ENCODE measurements around the gene NRCAM.

Gene NRCAM

DNA sequence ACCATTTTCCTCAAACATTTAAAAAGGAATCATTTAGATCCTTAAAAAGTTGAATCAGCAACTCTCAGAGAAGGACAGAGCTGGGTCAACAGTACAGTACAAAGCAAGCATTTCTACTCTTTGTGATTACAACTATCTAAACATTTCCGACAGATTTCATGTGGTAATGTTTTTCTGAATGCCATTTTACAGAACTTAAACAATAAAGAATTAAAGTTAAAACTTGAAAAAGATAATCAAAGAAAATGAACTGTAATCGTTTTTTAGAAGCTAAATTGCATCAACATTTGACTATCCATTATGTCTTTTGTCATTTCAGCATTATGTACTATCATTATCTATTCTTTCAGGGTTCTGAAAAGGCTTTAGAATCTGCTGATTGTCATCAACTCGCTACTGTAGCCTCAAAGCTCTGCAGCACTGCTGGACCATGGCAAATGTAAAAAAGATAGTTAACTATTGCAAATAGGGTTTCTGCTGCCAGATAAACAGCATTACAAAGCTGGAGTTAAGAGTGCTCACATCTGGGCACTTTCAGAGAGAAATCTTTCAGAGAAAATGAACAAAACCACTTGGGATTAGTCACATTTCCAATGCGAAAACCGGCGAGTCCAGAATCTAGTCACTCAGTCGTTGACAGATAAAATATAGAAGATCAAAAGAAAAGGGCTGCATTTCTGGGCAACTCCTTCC lies 165.6 kb downstream of the NRCAM start:
- Histone ChIP-seq H3K4me3 (ENCODE audit: low read depth, low read length) (no peak overlapping the region), H3K36me3 (ENCODE audit: control insufficient read depth in 2 of 2, insufficient read depth in 1 of 2, low read length in 2 of 2) (no peaks in the 10 kb centered on the region), H3K27ac (ENCODE audit: extremely low read depth, low read depth, low read length) (no peak overlapping the region), H3K4me1 (ENCODE audit: control insufficient read depth, insufficient read depth, low read length) (peaks cover 9% of the 10 kb centered on the region; the same call in 1 of the 2 replicates), H3K9me3 (ENCODE audit: control insufficient read depth, insufficient read depth, low read depth, low read length) (no peaks in the 10 kb centered on the region)
- TF ChIP-seq, protein P1, sequence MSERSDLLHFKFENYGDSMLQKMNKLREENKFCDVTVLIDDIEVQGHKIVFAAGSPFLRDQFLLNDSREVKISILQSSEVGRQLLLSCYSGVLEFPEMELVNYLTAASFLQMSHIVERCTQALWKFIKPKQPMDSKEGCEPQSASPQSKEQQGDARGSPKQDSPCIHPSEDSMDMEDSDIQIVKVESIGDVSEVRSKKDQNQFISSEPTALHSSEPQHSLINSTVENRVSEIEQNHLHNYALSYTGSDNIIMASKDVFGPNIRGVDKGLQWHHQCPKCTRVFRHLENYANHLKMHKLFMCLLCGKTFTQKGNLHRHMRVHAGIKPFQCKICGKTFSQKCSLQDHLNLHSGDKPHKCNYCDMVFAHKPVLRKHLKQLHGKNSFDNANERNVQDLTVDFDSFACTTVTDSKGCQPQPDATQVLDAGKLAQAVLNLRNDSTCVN (tag by site-specific recombination; optimal IDR thresholded peaks at IDR 0.05), result no peak
- TF ChIP-seq, protein P2, sequence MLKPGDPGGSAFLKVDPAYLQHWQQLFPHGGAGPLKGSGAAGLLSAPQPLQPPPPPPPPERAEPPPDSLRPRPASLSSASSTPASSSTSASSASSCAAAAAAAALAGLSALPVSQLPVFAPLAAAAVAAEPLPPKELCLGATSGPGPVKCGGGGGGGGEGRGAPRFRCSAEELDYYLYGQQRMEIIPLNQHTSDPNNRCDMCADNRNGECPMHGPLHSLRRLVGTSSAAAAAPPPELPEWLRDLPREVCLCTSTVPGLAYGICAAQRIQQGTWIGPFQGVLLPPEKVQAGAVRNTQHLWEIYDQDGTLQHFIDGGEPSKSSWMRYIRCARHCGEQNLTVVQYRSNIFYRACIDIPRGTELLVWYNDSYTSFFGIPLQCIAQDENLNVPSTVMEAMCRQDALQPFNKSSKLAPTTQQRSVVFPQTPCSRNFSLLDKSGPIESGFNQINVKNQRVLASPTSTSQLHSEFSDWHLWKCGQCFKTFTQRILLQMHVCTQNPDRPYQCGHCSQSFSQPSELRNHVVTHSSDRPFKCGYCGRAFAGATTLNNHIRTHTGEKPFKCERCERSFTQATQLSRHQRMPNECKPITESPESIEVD (tag by site-specific recombination; IDR thresholded peaks at IDR 0.05), result peak; percentile 33
- ChIA-PET POLR2A (no interaction called here), CTCF (no interaction called here)

DNA sequence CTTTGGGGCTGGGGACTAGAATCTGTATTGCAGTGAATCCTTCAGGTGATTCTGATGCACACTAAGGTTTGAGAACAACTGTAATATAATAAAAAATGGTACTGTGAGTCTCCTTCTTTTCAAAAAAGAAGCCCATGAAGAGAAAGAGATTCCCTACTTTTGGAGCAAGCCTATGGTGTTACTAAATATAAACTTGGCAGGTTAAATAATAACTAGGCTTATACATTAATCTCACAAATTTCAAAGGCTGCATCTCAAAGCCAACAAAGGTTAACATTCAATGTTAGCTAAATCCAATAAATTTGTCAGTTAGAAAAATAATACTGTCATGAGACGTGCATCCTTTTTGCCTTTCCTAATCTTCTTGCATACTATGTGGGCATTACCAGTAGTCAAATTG lies 166.4 kb downstream of the NRCAM start:
- no peak overlapping the region for H3K27ac ChIP-seq (ENCODE audit: extremely low read depth, low read depth, low read length)
- no peak for TF ChIP-seq ZNF514 (tag by site-specific recombination; IDR thresholded peaks at IDR 0.05)
- no peak for TF ChIP-seq ZNF623 (tag by site-specific recombination; IDR thresholded peaks at IDR 0.05)
- TF ChIP-seq ZNF621 (tag by site-specific recombination; IDR thresholded peaks at IDR 0.05), result no peak
- TF ChIP-seq ZNF24 (tag by site-specific recombination; IDR thresholded peaks at IDR 0.05), result no peak
- TF ChIP-seq ZNF394 (tag by site-specific recombination; IDR thresholded peaks at IDR 0.05; ENCODE audit: borderline replicate concordance), result no peak
- no peak for TF ChIP-seq GLIS1 (tag by site-specific recombination; IDR thresholded peaks at IDR 0.05)
- TF ChIP-seq, protein P3, sequence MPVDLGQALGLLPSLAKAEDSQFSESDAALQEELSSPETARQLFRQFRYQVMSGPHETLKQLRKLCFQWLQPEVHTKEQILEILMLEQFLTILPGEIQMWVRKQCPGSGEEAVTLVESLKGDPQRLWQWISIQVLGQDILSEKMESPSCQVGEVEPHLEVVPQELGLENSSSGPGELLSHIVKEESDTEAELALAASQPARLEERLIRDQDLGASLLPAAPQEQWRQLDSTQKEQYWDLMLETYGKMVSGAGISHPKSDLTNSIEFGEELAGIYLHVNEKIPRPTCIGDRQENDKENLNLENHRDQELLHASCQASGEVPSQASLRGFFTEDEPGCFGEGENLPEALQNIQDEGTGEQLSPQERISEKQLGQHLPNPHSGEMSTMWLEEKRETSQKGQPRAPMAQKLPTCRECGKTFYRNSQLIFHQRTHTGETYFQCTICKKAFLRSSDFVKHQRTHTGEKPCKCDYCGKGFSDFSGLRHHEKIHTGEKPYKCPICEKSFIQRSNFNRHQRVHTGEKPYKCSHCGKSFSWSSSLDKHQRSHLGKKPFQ (tag by site-specific recombination; IDR thresholded peaks at IDR 0.05), result no peak
- no peak for TF ChIP-seq ZFP3 (tag by site-specific recombination; IDR thresholded peaks at IDR 0.05; ENCODE audit: low read depth)
- TF ChIP-seq ZSCAN16 (tag by site-specific recombination; IDR thresholded peaks at IDR 0.05), result no peak
- no peak for TF ChIP-seq ZNF560 (tag by site-specific recombination; IDR thresholded peaks at IDR 0.05; ENCODE audit: borderline replicate concordance)
- TF ChIP-seq, protein P4, sequence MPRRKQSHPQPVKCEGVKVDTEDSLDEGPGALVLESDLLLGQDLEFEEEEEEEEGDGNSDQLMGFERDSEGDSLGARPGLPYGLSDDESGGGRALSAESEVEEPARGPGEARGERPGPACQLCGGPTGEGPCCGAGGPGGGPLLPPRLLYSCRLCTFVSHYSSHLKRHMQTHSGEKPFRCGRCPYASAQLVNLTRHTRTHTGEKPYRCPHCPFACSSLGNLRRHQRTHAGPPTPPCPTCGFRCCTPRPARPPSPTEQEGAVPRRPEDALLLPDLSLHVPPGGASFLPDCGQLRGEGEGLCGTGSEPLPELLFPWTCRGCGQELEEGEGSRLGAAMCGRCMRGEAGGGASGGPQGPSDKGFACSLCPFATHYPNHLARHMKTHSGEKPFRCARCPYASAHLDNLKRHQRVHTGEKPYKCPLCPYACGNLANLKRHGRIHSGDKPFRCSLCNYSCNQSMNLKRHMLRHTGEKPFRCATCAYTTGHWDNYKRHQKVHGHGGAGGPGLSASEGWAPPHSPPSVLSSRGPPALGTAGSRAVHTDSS (tag by site-specific recombination; IDR thresholded peaks at IDR 0.05), result no peak
- no peak for TF ChIP-seq ZNF747 (tag by site-specific recombination; IDR thresholded peaks at IDR 0.05)
- TF ChIP-seq, protein P5, sequence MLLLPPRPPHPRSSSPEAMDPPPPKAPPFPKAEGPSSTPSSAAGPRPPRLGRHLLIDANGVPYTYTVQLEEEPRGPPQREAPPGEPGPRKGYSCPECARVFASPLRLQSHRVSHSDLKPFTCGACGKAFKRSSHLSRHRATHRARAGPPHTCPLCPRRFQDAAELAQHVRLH (tag by site-specific recombination; IDR thresholded peaks at IDR 0.05), result no peak
- TF ChIP-seq ZNF585B (tag by site-specific recombination; IDR thresholded peaks at IDR 0.05), result no peak
- TF ChIP-seq, protein P6, sequence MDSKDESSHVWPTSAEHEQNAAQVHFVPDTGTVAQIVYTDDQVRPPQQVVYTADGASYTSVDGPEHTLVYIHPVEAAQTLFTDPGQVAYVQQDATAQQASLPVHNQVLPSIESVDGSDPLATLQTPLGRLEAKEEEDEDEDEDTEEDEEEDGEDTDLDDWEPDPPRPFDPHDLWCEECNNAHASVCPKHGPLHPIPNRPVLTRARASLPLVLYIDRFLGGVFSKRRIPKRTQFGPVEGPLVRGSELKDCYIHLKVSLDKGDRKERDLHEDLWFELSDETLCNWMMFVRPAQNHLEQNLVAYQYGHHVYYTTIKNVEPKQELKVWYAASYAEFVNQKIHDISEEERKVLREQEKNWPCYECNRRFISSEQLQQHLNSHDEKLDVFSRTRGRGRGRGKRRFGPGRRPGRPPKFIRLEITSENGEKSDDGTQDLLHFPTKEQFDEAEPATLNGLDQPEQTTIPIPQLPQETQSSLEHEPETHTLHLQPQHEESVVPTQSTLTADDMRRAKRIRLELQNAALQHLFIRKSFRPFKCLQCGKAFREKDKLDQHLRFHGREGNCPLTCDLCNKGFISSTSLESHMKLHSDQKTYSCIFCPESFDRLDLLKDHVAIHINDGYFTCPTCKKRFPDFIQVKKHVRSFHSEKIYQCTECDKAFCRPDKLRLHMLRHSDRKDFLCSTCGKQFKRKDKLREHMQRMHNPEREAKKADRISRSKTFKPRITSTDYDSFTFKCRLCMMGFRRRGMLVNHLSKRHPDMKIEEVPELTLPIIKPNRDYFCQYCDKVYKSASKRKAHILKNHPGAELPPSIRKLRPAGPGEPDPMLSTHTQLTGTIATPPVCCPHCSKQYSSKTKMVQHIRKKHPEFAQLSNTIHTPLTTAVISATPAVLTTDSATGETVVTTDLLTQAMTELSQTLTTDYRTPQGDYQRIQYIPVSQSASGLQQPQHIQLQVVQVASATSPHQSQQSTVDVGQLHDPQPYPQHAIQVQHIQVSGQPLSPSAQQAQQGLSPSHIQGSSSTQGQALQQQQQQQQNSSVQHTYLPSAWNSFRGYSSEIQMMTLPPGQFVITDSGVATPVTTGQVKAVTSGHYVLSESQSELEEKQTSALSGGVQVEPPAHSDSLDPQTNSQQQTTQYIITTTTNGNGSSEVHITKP (tag by site-specific recombination; IDR thresholded peaks at IDR 0.05), result no peak
- no peak for TF ChIP-seq ZNF121 (tag by site-specific recombination; IDR thresholded peaks at IDR 0.05)
- H3K4me3 ChIP-seq (ENCODE audit: low read depth, low read length), result no peak overlapping the region
- H3K9me3 ChIP-seq (ENCODE audit: control insufficient read depth, insufficient read depth, low read depth, low read length), result no peaks in the 10 kb centered on the region
- no peaks in the 10 kb centered on the region for H3K36me3 ChIP-seq (ENCODE audit: control insufficient read depth in 2 of 2, insufficient read depth in 1 of 2, low read length in 2 of 2)
- CTCF ChIA-PET, result interaction anchor here (0.6 kb wide), 1 partner anchor 10 kb away, joined by 3 read pairs; no protein-coding TSS in a partner anchor
- peaks cover 9% of the 10 kb centered on the region; the same call in 1 of the 2 replicates for H3K4me1 ChIP-seq (ENCODE audit: control insufficient read depth, insufficient read depth, low read length)
- POLR2A ChIA-PET, result no interaction called here
